ENCODE measurements around the gene PRKN. TPM values are rescaled to one million over a fixed set of nuclear protein-coding genes. Genes with fewer than 3 reads are reported as not detected.

PRKN gene
- total RNA-seq, 2 donors from 2014 or later: 10.7 to 21.2 TPM

- intact Hi-C loops (cut with DNase I): loop anchor here (10.0 kb wide), 2 partner anchors 276 to 1316 kb away; no protein-coding TSS in a partner anchor
- peak; percentile 72 for DNase-seq (ENCODE audit: low spot score)
- Histone ChIP-seq H3K36me3 (no peaks in the 10 kb centered on the region), H3K4me1 (replicated peaks) (no peaks in the 10 kb centered on the region), H3K9me3 (no peaks in the 10 kb centered on the region), H3K27ac (no peak overlapping the region), H3K27me3 (replicated peaks; ENCODE audit: insufficient read depth) (no peaks in the 10 kb centered on the region), H3K4me3 (no peak overlapping the region)
- TF ChIP-seq POLR2A (IDR thresholded peaks at IDR 0.05): no peak
- no peak for TF ChIP-seq POLR2AphosphoS5 (IDR thresholded peaks at IDR 0.05)
- TF ChIP-seq CTCF (IDR thresholded peaks at IDR 0.05): peak; percentile 22 to 75 (median 66)
- whole genome bisulfite sequencing: 3% methylated on average over 7 of the region's 7 CpGs
These were observed 1309.1 kb downstream of the PRKN start for GRCh38 chr6:161418463-161418945.

GRCh38 chr6:161417717-161418462 lies 1309.7 kb downstream of the PRKN start:
- Histone ChIP-seq H3K9me3 (no peaks in the 10 kb centered on the region), H3K4me1 (replicated peaks) (no peaks in the 10 kb centered on the region), H3K27ac (no peak overlapping the region), H3K4me3 (no peak overlapping the region), H3K27me3 (replicated peaks; ENCODE audit: insufficient read depth) (no peaks in the 10 kb centered on the region), H3K36me3 (no peaks in the 10 kb centered on the region)
- intact Hi-C loops (cut with DNase I): loop anchor here (10.0 kb wide), 2 partner anchors 277 to 1317 kb away; no protein-coding TSS in a partner anchor
- TF ChIP-seq CTCF (IDR thresholded peaks at IDR 0.05) (no peak), POLR2A (IDR thresholded peaks at IDR 0.05) (no peak), POLR2AphosphoS5 (IDR thresholded peaks at IDR 0.05) (no peak)
- WGBS: 31% methylated on average over 8 of the region's 8 CpGs
- DNase-seq (ENCODE audit: low spot score): peak; percentile 32

- Histone ChIP-seq H3K4me3 (no peak overlapping the region), H3K4me1 (replicated peaks) (no peaks in the 10 kb centered on the region), H3K9me3 (no peaks in the 10 kb centered on the region), H3K27ac (no peak overlapping the region), H3K36me3 (no peaks in the 10 kb centered on the region), H3K27me3 (replicated peaks; ENCODE audit: insufficient read depth) (no peaks in the 10 kb centered on the region)
- DNase-seq (ENCODE audit: low spot score): no peak
- WGBS: 48% methylated on average over 17 of the region's 17 CpGs
- intact Hi-C loops (cut with DNase I): loop anchor here (10.0 kb wide), 2 partner anchors 279 to 1319 kb away; no protein-coding TSS in a partner anchor
- TF ChIP-seq CTCF (IDR thresholded peaks at IDR 0.05) (no peak), POLR2AphosphoS5 (IDR thresholded peaks at IDR 0.05) (no peak), POLR2A (IDR thresholded peaks at IDR 0.05) (no peak)
These were observed 1312.2 kb downstream of the PRKN start for GRCh38 chr6:161415302-161415855.

GRCh38 chr6:161414707-161415106 lies 1312.9 kb downstream of the PRKN start:
- TF ChIP-seq POLR2A (IDR thresholded peaks at IDR 0.05) (no peak), CTCF (IDR thresholded peaks at IDR 0.05) (no peak), POLR2AphosphoS5 (IDR thresholded peaks at IDR 0.05) (no peak)
- DNase-seq (ENCODE audit: low spot score): no peak
- Histone ChIP-seq H3K9me3 (no peaks in the 10 kb centered on the region), H3K27ac (no peak overlapping the region), H3K4me3 (no peak overlapping the region), H3K4me1 (replicated peaks) (no peaks in the 10 kb centered on the region), H3K27me3 (replicated peaks; ENCODE audit: insufficient read depth) (no peaks in the 10 kb centered on the region), H3K36me3 (no peaks in the 10 kb centered on the region)
- intact Hi-C loops (cut with DNase I): loop anchor here (10.0 kb wide), 2 partner anchors 280 to 1320 kb away; no protein-coding TSS in a partner anchor
- 49% methylated on average over 9 of the region's 9 CpGs for WGBS
